GM12874 (cell line): ENCODE data around the gene ADGRB2.

Experiments
- CTCF ChIP-seq: IDR thresholded peaks from 2 replicates; pipeline ENCODE4 v1.5.1; 2011; ENCODE audit warnings: low read depth, mild to moderate bottlenecking, control low read depth, low read length, moderate library complexity; ENCODE audit not compliant: insufficient read depth

ADGRB2 gene

GRCh38 chr1:31703431-31704270, 60.5 kb downstream of the ADGRB2 start, which contains the start of gene COL16A1:
Gene COL16A1 (minus strand): TSS chr1:31704017. CDS start chr1:31702193, 1,824 bp downstream.
- TF ChIP-seq CTCF: no peak

- TF ChIP-seq CTCF: no peak
Observed at GRCh38 chr1:31702836-31703404, 61.2 kb downstream of the ADGRB2 start.

- TF ChIP-seq CTCF: no peak
Observed at GRCh38 chr1:31701091-31701736, 62.9 kb downstream of the ADGRB2 start.

GRCh38 chr1:31700468-31701090, 63.6 kb downstream of the ADGRB2 start:
- no peak for TF ChIP-seq CTCF

- no peak for TF ChIP-seq CTCF
Observed at GRCh38 chr1:31699341-31699891, 64.7 kb downstream of the ADGRB2 start.

- TF ChIP-seq CTCF: no peak
Observed at GRCh38 chr1:31697369-31697984, 66.7 kb downstream of the ADGRB2 start.
